ENCODE data around the gene ALKBH7.

Gene ALKBH7

GRCh38 chr19:6416658-6417405 lies 44.2 kb downstream of the ALKBH7 start:
- H2AFZ ChIP-seq (ENCODE audit: low read depth) = no peak overlapping the region
- peaks cover 6% of the 10 kb centered on the region; the same call in 1 of the 2 replicates for H4K20me1 ChIP-seq (ENCODE audit: insufficient read depth)
- H3K79me2 ChIP-seq (ENCODE audit: insufficient read depth, low read depth) = peaks cover 30% of the 10 kb centered on the region
- H3K4me3 ChIP-seq (IDR thresholded peaks at IDR 0.05; ENCODE audit: insufficient read depth, low read depth, low read length) = no peak overlapping the region
- no peak overlapping the region for H3K27ac ChIP-seq
- no peaks in the 10 kb centered on the region for H3K4me1 ChIP-seq (ENCODE audit: low read depth, poor library complexity, severe bottlenecking)
- TF ChIP-seq, protein P1, sequence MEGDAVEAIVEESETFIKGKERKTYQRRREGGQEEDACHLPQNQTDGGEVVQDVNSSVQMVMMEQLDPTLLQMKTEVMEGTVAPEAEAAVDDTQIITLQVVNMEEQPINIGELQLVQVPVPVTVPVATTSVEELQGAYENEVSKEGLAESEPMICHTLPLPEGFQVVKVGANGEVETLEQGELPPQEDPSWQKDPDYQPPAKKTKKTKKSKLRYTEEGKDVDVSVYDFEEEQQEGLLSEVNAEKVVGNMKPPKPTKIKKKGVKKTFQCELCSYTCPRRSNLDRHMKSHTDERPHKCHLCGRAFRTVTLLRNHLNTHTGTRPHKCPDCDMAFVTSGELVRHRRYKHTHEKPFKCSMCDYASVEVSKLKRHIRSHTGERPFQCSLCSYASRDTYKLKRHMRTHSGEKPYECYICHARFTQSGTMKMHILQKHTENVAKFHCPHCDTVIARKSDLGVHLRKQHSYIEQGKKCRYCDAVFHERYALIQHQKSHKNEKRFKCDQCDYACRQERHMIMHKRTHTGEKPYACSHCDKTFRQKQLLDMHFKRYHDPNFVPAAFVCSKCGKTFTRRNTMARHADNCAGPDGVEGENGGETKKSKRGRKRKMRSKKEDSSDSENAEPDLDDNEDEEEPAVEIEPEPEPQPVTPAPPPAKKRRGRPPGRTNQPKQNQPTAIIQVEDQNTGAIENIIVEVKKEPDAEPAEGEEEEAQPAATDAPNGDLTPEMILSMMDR (conservative IDR thresholded peaks at IDR 0.05; ENCODE audit: low read depth, low read length) = no peak
- no peak overlapping the region for H3K4me2 ChIP-seq
- H3K27me3 ChIP-seq (ENCODE audit: insufficient read depth, low read depth) = no peaks in the 10 kb centered on the region
- H3K9ac ChIP-seq = no peak overlapping the region
- peaks cover 13% of the 10 kb centered on the region; the same call in 1 of the 2 replicates for H3K36me3 ChIP-seq (ENCODE audit: insufficient read depth)

GRCh38 chr19:6417713-6418561 lies 45.3 kb downstream of the ALKBH7 start:
- peaks cover 13% of the 10 kb centered on the region; the same call in 1 of the 2 replicates for H3K36me3 ChIP-seq (ENCODE audit: insufficient read depth)
- no peaks in the 10 kb centered on the region for H3K27me3 ChIP-seq (ENCODE audit: insufficient read depth, low read depth)
- no peak overlapping the region for H2AFZ ChIP-seq (ENCODE audit: low read depth)
- H3K9ac ChIP-seq = no peak overlapping the region
- peaks cover 16% of the 10 kb centered on the region for H4K20me1 ChIP-seq (ENCODE audit: insufficient read depth)
- TF ChIP-seq, protein P1 (conservative IDR thresholded peaks at IDR 0.05; ENCODE audit: low read depth, low read length) = no peak
- peaks cover 8% of the 10 kb centered on the region for H3K4me1 ChIP-seq (ENCODE audit: low read depth, poor library complexity, severe bottlenecking)
- no peak overlapping the region for H3K4me3 ChIP-seq (IDR thresholded peaks at IDR 0.05; ENCODE audit: insufficient read depth, low read depth, low read length)
- H3K4me2 ChIP-seq = no peak overlapping the region
- H3K27ac ChIP-seq = no peak overlapping the region
- peaks cover 41% of the 10 kb centered on the region for H3K79me2 ChIP-seq (ENCODE audit: insufficient read depth, low read depth)

GRCh38 chr19:6418562-6418932 lies 46.0 kb downstream of the ALKBH7 start:
- Histone ChIP-seq H3K27ac (no peak overlapping the region), H3K4me3 (IDR thresholded peaks at IDR 0.05; ENCODE audit: insufficient read depth, low read depth, low read length) (no peak overlapping the region), H3K9ac (no peak overlapping the region), H3K4me1 (ENCODE audit: low read depth, poor library complexity, severe bottlenecking) (peaks cover 14% of the 10 kb centered on the region), H2AFZ (ENCODE audit: low read depth) (no peak overlapping the region), H3K27me3 (ENCODE audit: insufficient read depth, low read depth) (no peaks in the 10 kb centered on the region), H3K4me2 (no peak overlapping the region), H3K79me2 (ENCODE audit: insufficient read depth, low read depth) (peaks cover 47% of the 10 kb centered on the region), H4K20me1 (ENCODE audit: insufficient read depth) (peaks cover 22% of the 10 kb centered on the region), H3K36me3 (ENCODE audit: insufficient read depth) (peaks cover 13% of the 10 kb centered on the region; the same call in 1 of the 2 replicates)
- TF ChIP-seq, protein P1 (conservative IDR thresholded peaks at IDR 0.05; ENCODE audit: low read depth, low read length) = no peak

DNA sequence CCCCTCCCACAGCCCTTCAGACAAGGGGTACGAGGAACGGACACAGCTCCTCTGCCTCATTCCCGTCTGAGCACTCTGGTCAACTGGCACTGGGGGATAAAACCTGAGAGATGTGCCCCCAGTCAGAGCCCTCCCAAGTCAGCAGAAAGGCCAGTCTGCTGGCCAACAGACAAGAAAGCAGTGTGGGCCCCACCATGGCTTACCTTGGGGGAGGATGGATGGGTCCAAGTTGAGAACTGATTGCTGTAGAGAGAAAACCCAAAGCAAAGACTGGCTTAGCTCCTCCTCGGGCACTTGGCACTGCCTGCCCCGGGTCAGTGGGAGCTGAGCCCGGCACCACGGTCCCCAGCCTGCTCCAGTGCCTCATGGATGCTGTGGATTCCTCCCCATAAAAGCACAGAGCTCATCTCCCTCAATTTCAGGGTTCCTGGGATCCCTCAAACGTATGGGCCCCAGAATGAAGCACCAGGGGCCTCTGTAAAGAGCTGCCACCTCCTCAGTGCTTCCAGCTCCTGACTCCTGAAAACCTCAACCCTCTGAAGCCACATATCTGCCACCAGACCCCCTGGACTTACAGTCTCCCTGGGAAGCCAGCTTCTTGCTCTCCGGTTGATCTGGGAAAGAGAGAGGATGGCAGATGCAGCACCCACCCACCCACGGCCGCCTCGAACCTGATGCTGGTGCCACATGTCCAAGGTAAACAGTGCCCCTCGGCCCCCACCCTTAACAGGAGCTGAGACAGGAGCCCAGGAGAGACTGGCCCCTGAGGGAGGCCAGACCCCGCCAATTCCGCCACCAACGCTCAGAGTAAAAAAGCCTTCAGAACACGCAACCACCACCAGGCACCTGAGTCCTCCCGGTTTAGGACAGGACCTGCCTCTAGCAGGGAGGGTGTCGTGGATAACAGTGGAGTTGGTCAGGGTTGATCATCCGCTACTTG lies 48.8 kb downstream of the ALKBH7 start:
- H3K4me2 ChIP-seq = no peak overlapping the region
- no peak overlapping the region for H3K27ac ChIP-seq
- H2AFZ ChIP-seq (ENCODE audit: low read depth) = no peak overlapping the region
- no peaks in the 10 kb centered on the region for H3K27me3 ChIP-seq (ENCODE audit: insufficient read depth, low read depth)
- peaks cover 22% of the 10 kb centered on the region for H4K20me1 ChIP-seq (ENCODE audit: insufficient read depth)
- peaks cover 20% of the 10 kb centered on the region for H3K4me1 ChIP-seq (ENCODE audit: low read depth, poor library complexity, severe bottlenecking)
- TF ChIP-seq, protein P1 (conservative IDR thresholded peaks at IDR 0.05; ENCODE audit: low read depth, low read length) = no peak
- peaks cover 53% of the 10 kb centered on the region for H3K79me2 ChIP-seq (ENCODE audit: insufficient read depth, low read depth)
- no peak overlapping the region for H3K9ac ChIP-seq
- H3K36me3 ChIP-seq (ENCODE audit: insufficient read depth) = peaks cover 13% of the 10 kb centered on the region; the same call in 1 of the 2 replicates
- no peak overlapping the region for H3K4me3 ChIP-seq (IDR thresholded peaks at IDR 0.05; ENCODE audit: insufficient read depth, low read depth, low read length)
